Kidney (tissue), 14 donors: ENCODE measurements around the gene KCND1. TPM values are rescaled to one million over a fixed set of nuclear protein-coding genes. Genes with fewer than 3 reads are reported as not detected.

Experiments used
- DNase-seq, 5 donors: peaks; one replicate each; pipeline ENCODE4 v3.0.0-alpha.2; 2013 to 2020
- FAIRE-seq: peaks from 2 replicates; lab custom pipeline; 2012; peaks lifted over from hg19 to GRCh38; lab: Jason Lieb, UNC
- H3K27ac ChIP-seq, 2 donors: one replicate each; pipeline ENCODE4 v1.7.0; 2013; ENCODE audit warnings: low read depth in 2 of 2, low read length in 2 of 2, inconsistent platforms in 1 of 2
- H3K27me3 ChIP-seq: one replicate; pipeline ENCODE4 v1.7.1; 2013; ENCODE audit warnings: low read length, inconsistent platforms; ENCODE audit not compliant: control insufficient read depth, insufficient read depth
- H3K36me3 ChIP-seq, 3 donors: one replicate each; pipeline versions ENCODE4 v1.7.0 to v1.7.1; 2013; ENCODE audit warnings: low read length in 3 of 3, control low read depth in 1 of 3, inconsistent platforms in 1 of 3; ENCODE audit not compliant: insufficient read depth in 3 of 3, control insufficient read depth in 2 of 3
- H3K4me1 ChIP-seq, 3 donors: one replicate each; pipeline versions ENCODE4 v1.7.0 to v1.7.1; 2013; ENCODE audit warnings: low read length in 3 of 3, inconsistent platforms in 1 of 3, low read depth in 1 of 3; ENCODE audit not compliant: control insufficient read depth in 2 of 3, insufficient read depth in 2 of 3
- H3K4me3 ChIP-seq, 3 donors: one replicate each; pipeline versions ENCODE4 v1.7.0 to v1.8.1; 2013; ENCODE audit warnings: low read length in 3 of 3, control low read depth in 1 of 3, inconsistent platforms in 1 of 3
- H3K9ac ChIP-seq, 3 donors: one replicate each; pipeline versions ENCODE4 v1.7.0 to v1.7.1; 2013; ENCODE audit warnings: low read length in 3 of 3, control low read depth in 1 of 3, inconsistent platforms in 1 of 3
- H3K9me3 ChIP-seq, 3 donors: one replicate each; pipeline versions ENCODE4 v1.7.0 to v1.7.1; 2013; ENCODE audit warnings: low read length in 3 of 3, control low read depth in 1 of 3, inconsistent platforms in 1 of 3; ENCODE audit not compliant: control insufficient read depth in 2 of 3, insufficient read depth in 1 of 3
- CTCF ChIP-seq: IDR thresholded peaks from 3 replicates; pipeline ENCODE4 v1.5.1; 2012; ENCODE audit warnings: mild to moderate bottlenecking, moderate library complexity, borderline replicate concordance; ENCODE audit not compliant: insufficient read depth; ENCODE audit errors: extremely low read depth
- intact Hi-C: fragments of 100-400 bp; cut with DNase I; formaldehyde crosslinking; loops from one replicate; pipeline ENCODE4 v1.11.1; 2022
- polyA plus RNA-seq: library from polyadenylated mRNA; stranded (reverse); fragments of 350-450 nt; fragmentation: Illumina TruSeq; extraction: RNeasy Lipid Tissue Mini Kit (QIAGEN cat#74804); gene quantifications from one replicate; pipeline ENCODE4 v1.2.3, GENCODE V29; 2014; ENCODE audit warnings: low read depth, low replicate concordance; ENCODE audit not compliant: insufficient read depth
- total RNA-seq: library from RNA; stranded (reverse); fragmentation: NEBNext Ultra II Directional; extraction: Animal tissue kit (Norgen Biotek cat#: 25700); gene quantifications from one replicate; pipeline ENCODE4 v1.2.1, GENCODE V29; 2021
- donor health status: control.
- donor health status: control.
- donor health status: control.
- donor health status: control.
- donor health status: control.
- donor health status: DM: yes; HTN: yes; CAD: no.
- donor health status: Normal renal cell carcinoma (clear cell type).

Gene KCND1
- total and polyA plus RNA-seq, 2 donors from 2014 or later, result 0.92 to 2.2 TPM

GRCh38 chrX:48974574-48974973 is 2.9 kb upstream of the KCND1 start:
- no peak overlapping the region for H3K4me3 ChIP-seq
- TF ChIP-seq CTCF, result no peak
- no peaks in the 10 kb centered on the region for H3K4me1 ChIP-seq
- H3K27me3 ChIP-seq, result no peaks in the 10 kb centered on the region
- H3K9ac ChIP-seq, result no peak overlapping the region
- H3K36me3 ChIP-seq, result no peaks in the 10 kb centered on the region
- intact Hi-C loops, result no loop called here
- FAIRE-seq (no peak), DNase-seq (no peak)
- no peak overlapping the region for H3K27ac ChIP-seq
- H3K9me3 ChIP-seq, result no peaks in the 10 kb centered on the region

- Histone ChIP-seq H3K36me3 (no peaks in the 10 kb centered on the region), H3K9me3 (no peaks in the 10 kb centered on the region), H3K27me3 (no peaks in the 10 kb centered on the region), H3K4me3 (no peak overlapping the region), H3K9ac (no peak overlapping the region), H3K4me1 (no peaks in the 10 kb centered on the region), H3K27ac (no peak overlapping the region)
- TF ChIP-seq CTCF, result no peak
- intact Hi-C loops, result no loop called here
- DNase-seq, result no peak
- FAIRE-seq, result no peak
Measured at GRCh38 chrX:48974033-48974432, 2.4 kb upstream of the KCND1 start.

GRCh38 chrX:48972220-48973164 is 848 bp upstream of the KCND1 start:
- H3K36me3 ChIP-seq, result no peaks in the 10 kb centered on the region
- FAIRE-seq, result no peak
- no peak overlapping the region for H3K9ac ChIP-seq
- no peaks in the 10 kb centered on the region for H3K27me3 ChIP-seq
- H3K27ac ChIP-seq, result no peak overlapping the region
- peak overlapping the region; percentile 16 to 29 (median 21) for H3K4me3 ChIP-seq
- no peaks in the 10 kb centered on the region for H3K4me1 ChIP-seq
- no peaks in the 10 kb centered on the region for H3K9me3 ChIP-seq
- DNase-seq, result peak in 2 of 5 donors; percentile 16 to 54
- TF ChIP-seq CTCF, result peak; percentile 32
- intact Hi-C loops, result no loop called here
